GM18909 (cell line): Measurements from ENCODE around the gene ACAN.

ENCODE experiments used
- ATAC-seq: cut with Tn5 transposase; IDR thresholded peaks from one replicate; pipeline ENCODE4 v1.9.1; 2021; ENCODE audit warnings: mild to moderate bottlenecking; ENCODE audit not compliant: unreplicated experiment, poor library complexity

Gene ACAN

DNA sequence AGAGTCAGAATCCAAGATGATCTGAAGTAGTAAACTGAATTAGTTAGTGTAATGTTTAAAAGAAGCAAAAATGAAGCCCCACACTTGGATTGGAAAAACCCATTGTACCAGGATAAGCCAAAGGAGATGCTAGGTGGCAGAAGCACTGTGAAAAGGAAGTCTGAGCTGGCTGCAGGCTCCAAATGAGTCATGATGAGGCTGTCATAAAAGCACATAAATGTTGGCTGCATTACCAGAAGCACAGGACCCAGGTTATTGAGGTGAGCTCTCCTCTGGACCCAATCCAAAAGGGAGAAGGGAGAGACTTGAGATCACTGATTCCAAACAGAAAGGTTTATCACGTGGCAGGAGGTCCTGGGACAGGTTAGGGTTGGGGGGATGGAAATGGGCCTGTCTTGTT, 3.2 kb upstream of the ACAN start:
- ATAC-seq = no peak

GRCh38 chr15:88800738-88801137, 2.5 kb upstream of the ACAN start:
- ATAC-seq = no peak

DNA sequence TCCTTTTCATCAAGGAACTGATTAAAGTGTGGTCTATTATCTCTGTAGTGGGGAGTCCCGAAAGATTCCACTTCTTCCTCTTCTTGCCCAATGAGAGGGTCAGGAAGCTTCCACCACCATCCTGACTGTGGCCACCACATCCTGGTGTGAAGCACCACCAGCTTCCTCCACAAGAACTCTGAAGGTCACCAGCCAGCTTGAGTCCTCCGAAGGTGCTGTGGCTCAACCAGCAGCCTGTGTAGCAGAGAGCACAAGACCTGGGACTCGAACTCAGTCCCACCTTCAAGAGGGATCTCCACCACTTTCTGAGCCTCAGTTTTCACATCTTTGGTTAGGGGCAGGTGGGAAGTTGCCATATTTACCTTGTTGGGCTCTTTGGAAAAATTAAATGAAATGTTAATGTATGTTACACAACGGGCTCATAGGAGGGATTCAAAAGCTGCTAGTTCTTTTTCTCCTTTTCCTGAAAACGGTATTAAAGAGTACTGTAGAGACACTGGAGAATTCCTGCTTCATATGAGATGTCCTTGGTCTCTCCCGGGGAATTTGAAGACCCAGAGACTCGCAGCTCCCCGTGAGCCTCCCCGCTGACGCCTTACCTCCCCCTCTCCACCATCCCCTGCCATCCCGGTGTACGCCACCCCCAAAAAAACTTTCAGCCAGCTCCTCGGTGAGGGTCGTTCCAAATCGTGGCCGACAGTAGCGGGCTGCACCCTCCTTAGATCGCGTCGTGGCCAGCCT, 816 bp upstream of the ACAN start:
- ATAC-seq = no peak

GRCh38 chr15:88802991-88803240, 320 bp upstream of the ACAN start:
- no peak for ATAC-seq

- no peak for ATAC-seq
Measured at GRCh38 chr15:88803920-88804247, 648 bp downstream of the ACAN start.

DNA sequence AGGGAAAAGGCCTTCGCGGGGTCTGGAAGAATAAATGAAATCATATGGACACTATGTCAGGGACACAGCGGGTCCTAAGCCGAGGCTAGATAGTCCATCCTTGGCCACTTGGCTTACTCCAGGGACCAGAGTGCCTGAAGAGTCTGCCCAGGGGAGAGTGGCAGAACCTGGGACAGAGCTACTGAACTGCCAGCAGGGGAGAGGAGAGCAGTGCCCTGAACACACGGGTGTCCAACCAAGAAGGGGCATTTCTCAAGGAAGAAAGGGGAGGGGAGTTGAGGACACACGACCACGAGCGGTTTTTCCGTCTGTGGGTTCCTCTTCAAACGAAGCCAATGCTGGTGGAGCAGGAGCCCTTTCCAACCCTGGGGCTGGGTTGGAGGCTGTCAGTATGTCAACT, 1.0 kb downstream of the ACAN start:
- no peak for ATAC-seq

GRCh38 chr15:88805031-88805780, 2.0 kb downstream of the ACAN start:
- ATAC-seq = no peak

GRCh38 chr15:88810446-88810845, 7.2 kb downstream of the ACAN start:
- no peak for ATAC-seq

DNA sequence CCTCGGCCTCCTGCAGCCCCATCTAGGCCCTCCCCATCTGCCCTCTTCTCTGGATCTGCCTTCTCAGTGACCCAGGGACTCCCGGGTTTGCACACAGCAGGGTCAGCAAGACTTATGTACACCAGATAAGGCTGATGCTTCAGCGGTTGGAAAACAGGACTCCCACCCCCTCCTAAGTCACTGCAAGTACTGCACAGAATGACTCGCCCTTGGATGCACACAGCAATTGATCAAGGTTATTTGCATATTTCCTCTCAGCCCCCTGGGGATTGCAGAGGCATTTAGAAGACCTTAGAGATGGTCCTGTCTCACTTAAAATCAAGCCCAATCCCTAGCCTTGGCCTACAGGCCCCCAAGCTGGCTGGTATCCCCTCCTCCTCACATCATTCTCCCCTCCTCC, 8.9 kb downstream of the ACAN start:
- no peak for ATAC-seq

DNA sequence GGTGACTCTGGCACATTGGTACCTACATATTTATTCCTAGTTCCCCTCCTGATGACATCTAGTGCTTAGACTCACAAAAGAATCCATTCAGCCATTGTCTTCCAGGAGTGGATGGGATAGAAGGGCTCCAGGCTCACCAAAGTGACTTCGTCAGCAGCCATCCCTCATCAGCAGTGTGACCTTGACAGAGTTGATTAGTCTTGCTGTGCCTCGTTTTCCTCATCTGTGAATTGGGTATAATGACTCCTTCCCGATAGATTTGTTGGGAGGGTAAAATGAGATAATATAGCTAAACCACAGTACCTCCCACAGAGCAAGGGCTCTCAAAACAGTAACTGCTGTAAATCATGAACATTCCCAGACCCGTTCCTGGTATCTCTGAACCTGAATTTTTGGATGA, 10.7 kb downstream of the ACAN start:
- ATAC-seq = no peak

- ATAC-seq = no peak
Measured at GRCh38 chr15:88814393-88814792, 11.2 kb downstream of the ACAN start.

GRCh38 chr15:88818920-88819319, 15.7 kb downstream of the ACAN start:
- ATAC-seq = no peak

DNA sequence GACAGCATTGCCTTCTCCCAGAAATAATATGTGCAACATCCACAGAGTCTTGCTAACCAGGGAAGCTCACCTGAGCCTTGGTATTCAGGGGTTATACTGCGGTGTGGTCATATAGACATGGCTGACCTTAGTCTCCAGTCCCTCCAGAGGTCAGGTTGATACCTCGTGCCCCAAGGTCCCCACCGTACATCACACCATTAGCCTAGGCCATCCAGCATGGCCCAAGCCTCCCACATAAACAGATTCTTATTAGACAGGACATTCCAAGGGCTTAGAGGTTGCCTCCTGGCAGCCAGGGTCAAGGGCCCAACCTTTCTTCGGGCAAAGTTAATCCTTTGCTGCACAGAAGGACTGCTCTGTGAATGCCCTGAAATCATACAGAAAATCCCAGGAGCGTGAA, 18.8 kb downstream of the ACAN start:
- no peak for ATAC-seq

- ATAC-seq = no peak
Measured at GRCh38 chr15:88828791-88829190, 25.6 kb downstream of the ACAN start.

DNA sequence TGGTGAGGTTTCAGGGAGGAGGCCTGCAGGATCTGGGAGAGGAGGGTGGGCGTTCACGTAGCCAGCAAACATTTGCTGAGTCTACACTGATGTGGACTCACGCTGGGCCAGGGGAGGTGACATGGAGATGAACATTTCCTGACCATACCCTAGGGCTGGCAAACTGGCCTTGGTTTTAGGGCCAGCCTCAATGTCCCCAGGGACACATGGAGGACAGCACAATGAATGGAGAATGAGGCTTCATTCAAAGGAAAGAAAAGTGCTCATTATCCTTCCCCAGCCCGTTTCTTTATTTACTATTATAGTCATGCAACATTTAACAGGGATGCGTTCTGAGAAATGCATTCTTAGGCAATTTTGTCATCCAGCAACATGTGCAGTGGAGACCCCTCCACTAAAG, 26.8 kb downstream of the ACAN start:
- ATAC-seq = no peak

DNA sequence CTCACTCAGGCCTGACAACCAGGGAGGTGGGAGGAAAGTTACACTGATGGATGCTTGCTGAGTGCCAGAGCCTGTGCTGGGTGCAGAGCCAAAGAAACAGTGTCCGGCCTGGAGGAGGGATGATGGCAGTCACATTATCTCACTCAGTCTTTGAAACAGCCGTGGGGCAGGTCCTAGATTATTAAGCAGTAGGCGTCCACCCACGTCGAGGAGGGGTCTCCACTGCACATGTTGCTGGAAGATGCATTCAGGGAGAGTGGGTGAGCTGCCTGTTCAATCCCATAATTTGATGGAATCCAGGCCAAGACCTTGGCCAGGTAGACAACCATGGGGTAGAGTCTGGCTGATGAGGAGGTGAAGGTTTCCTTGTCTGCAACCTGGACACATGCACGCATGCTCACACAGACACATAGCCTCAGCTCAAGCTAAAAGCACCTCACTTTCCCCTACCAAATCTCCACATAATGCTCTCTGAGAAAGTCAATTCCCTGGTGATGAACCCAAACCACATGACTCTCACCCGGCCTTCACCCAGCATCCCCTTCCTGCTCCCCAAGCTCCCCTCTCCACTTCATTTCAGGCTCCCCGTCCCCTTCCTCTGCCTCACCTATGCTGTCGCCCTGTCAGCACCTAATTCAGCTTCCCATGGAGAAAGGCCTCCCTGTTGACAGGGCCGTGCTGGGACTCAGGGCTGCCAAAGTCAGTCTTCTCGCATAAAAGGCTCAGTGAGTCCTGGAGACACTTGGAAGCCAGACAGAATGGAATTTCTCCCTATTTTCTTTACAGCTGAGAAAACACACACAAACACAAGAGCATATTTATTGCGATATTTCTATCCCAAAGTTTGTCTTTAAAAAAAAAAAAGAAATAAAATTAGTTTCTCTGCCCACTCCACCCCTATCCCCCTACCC, 29.8 kb downstream of the ACAN start:
- ATAC-seq = no peak

- ATAC-seq = no peak
Measured at GRCh38 chr15:88833731-88834100, 30.5 kb downstream of the ACAN start.

- ATAC-seq = no peak
Measured at GRCh38 chr15:88834211-88834812, 31.1 kb downstream of the ACAN start.

DNA sequence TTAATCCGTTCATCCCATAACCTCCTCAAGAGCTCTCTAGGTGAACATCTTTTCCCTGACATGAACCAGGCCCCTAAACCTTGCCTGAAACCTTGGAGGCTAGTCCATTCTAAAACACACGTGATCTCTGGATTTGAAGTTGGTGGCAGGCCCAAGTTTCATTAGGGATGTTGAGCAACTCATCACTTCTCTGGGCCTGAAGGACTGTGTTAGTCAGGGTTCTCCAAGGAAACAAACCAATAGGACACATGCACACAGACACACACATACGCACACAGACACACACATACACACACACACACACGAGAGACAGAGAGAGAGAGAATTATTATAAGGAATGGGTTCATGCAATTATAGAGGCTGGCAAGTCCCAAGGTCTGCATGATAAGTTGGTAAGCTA, 31.9 kb downstream of the ACAN start:
- no peak for ATAC-seq

GRCh38 chr15:88835646-88836045, 32.4 kb downstream of the ACAN start:
- ATAC-seq = no peak

DNA sequence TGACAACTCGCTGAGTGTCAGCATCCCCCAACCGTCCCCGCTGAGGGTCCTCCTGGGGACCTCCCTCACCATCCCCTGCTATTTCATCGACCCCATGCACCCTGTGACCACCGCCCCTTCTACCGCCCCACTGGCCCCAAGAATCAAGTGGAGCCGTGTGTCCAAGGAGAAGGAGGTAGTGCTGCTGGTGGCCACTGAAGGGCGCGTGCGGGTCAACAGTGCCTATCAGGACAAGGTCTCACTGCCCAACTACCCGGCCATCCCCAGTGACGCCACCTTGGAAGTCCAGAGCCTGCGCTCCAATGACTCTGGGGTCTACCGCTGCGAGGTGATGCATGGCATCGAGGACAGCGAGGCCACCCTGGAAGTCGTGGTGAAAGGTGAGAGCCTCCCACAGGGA, 35.4 kb downstream of the ACAN start:
- no peak for ATAC-seq
